GM18858 (cell line): Measurements from ENCODE around the gene ZNF614.
A peak's percentile ranks its signal among the peaks of the same experiment; 100 is the strongest.
"Not testable (repeated sequence)": the region's sequence is repeated elsewhere in the genome, so short reads cannot be mapped to it uniquely, and the experiment has no call there.

Experiments
- ATAC-seq: cut with Tn5 transposase; IDR thresholded peaks from one replicate; pipeline ENCODE4 v1.9.1; 2021; ENCODE audit not compliant: unreplicated experiment

Gene ZNF614

GRCh38 chr19:51993422-51993821 is 34.8 kb downstream of the ZNF614 start:
- ATAC-seq, result no peak

DNA sequence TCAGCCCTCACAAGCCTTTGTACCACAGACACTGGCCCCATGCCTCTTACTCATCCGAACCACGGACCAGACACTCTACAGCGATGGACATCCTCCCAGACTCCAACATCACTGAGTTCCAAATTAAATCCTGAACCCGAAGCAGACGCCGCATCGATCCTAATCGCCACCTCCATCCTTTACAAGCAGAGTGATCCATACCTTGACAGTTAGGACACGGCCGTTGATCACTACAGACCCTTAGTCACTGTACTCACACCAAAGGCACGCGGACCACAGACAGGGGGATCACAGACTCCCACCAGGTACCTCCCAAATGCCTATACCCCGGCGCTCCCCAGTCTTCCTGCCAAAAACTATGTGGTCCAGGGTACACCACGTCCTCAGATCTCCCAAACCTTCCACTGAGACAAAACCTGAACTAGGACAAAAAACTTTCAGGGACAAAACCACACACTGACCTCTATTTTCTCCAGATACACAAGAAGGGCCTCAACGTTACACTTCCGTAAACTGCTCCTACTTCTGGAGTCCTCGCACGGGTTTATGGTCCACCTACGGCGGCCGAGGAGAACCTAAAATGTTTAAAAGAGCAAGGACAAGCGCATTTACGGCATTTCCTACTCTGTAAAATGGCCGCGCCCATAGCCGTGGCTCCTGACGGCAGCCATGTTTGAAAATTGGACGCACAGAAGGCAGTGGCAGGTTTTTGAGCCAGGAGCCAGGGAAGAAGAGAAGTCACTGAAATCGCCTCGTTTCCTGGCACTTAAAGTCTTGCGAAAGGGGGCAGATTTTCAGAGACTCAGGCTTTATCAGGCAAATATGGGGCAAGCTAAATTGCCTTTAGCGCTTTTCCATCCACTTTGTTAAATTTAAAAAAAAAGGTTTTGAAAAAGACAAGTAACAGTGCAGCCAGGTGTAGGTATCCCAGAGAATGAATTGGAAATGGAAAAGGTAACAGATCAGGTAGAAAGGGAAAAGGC is 41.6 kb downstream of the ZNF614 start, which contains the start of gene ZNF350:
Gene ZNF350, minus strand, starts transcription at position 532 of the 983 bp plus-strand sequence. CDS start 12,480 bp downstream, outside the sequence.
- ATAC-seq, result peak; percentile 53

- ATAC-seq, result no peak
Observed at GRCh38 chr19:51983361-51983760, 44.8 kb downstream of the ZNF614 start.

GRCh38 chr19:51980926-51981325 is 47.3 kb downstream of the ZNF614 start:
- ATAC-seq, result not testable (repeated sequence)

DNA sequence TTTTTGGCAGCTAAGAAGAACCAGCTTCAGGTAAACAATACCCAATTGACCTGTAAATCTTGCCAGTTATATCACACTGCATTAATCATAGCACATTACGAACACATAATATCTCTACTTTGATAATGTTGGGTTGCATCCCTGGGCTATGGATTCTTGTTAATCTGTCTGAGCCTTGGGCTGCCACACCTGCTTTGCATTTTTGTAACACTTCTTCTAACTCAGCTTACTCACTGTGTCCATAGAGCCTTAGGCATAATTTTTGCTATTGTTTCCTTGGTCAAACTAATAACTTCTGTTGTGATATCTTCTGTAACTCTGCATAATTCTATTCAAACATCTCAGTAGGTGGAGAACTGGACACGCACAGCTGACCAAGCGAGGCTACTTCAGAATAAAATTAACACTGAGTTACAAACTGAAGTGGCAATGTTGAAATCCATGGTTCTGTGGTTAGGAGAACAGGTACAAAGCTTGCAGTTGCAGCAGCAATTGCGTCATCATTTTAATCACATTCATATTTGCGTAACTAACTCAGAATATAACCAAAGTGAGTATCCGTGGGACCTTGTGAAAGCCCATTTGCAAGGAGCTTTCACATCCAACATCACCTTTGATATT is 48.0 kb downstream of the ZNF614 start:
- no peak for ATAC-seq

- no peak for ATAC-seq
Observed at GRCh38 chr19:51978882-51979281, 49.3 kb downstream of the ZNF614 start.

DNA sequence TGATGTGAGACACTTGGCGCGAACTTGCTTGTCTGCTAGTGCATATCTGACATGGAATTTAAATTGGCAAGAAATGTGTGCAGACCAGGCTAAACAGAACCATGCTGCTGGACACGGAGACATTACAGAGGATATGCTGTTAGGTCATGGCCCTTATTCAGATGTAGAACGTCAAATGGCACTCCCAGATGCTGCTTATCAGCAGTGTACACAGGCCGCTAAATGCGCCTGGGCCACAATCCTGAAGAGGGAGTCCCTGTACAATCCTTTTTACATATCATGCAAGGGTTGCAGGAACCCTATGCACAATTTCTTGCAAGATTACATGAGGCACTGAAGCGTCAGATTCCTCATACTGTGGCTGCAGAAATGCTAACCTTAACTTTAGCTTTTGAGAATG is 50.8 kb downstream of the ZNF614 start:
- no peak for ATAC-seq

DNA sequence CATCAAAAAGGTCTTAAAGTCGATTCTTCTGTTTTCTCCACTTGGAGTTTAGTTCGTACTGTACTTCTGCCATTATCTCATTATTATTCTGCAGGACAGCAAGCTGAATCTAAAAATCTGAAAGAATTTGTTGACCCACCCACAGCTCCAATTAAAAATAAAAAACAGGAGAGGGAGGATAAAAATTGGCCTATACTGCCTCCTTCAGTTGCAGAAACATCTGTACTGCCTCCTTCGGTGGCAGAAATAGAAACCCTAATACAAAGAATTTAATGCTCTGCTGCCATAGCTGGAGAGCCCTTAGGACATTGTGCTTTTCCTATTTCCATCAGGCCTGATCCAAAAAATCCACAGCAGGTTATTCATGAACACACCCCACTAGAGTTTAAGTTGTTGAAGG is 51.3 kb downstream of the ZNF614 start:
- no peak for ATAC-seq

DNA sequence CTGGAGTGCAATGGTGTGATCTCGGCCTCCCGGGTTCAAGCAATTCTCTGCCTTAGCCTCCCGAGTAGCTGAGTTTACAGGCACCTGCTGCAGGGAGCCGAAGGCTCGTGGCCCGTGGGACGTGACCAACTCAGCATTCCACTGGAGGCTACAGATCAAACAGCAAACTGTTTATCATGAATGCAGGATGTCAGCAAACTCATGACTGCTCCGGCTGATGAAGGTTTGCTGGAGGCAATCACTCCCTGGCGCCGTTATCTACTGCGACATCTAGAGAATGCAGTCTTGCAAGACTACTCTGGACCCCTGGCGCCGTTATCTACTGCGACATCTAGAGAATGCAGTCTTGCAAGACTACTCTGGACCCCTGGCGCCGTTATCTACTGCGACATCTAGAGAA is 52.4 kb downstream of the ZNF614 start:
- not testable (repeated sequence) for ATAC-seq

GRCh38 chr19:51971624-51972023 is 56.6 kb downstream of the ZNF614 start:
- ATAC-seq, result no peak

- ATAC-seq, result no peak
Observed at GRCh38 chr19:51970718-51971117, 57.5 kb downstream of the ZNF614 start.

- ATAC-seq, result no peak
Observed at GRCh38 chr19:51965583-51965982, 62.6 kb downstream of the ZNF614 start.
